D721Med (cell line): ENCODE measurements around the gene MYO7B.

ENCODE experiments used
- DNase-seq: peaks from one replicate; pipeline ENCODE4 v3.0.0; 2011; ENCODE audit warnings: low spot score; ENCODE audit not compliant: insufficient read length
- FAIRE-seq: peaks from 2 replicates; lab custom pipeline; 2011; peaks lifted over from hg19 to GRCh38; lab: Jason Lieb, UNC
- TF ChIP-seq, protein P1 (sequence below): IDR thresholded peaks from 2 replicates; pipeline ENCODE4 v1.5.1; 2012; ENCODE audit warnings: mild to moderate bottlenecking, control low read depth; ENCODE audit not compliant: insufficient read depth; ENCODE audit errors: missing control alignments

Gene MYO7B

DNA sequence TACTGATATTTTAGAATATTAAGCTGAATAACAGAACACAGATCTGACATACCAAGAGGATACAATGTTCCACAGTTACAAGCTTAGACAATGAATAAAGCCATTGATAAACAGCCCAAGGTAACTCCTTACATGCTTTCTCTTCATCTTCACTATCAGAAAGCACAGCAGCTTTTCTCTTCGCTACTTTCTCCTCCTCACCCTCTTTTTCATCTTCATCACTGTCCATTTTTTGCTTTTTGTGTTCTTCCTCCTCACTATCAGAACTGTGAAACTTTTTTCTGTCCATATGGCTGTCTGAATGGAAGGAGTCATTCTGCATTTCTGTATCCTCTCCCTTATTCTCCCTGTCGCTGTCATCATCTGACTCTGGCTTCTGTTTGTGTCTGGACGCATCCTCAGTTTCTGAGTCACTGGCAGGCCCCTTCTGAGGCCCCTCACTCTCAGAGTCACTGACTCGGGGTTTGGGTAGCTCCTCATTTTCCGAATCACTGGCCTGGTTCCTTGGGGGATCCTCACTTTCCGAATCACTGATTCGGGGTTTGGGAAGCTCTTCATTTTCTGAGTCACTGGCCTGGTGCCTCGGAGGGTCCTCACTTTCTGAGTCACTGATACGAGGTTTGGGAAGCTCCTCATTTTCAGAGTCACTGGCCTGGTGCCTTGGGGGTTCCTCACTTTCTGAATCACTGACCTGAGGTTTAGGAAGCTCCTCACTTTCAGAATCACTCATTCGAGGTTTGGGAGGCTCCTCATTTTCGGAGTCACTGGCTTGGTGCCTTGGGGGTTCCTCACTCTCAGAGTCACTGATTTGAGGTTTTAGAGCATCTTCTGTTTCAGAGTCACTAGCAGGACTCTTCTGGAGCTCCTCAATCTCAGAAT is 30.7 kb upstream of the MYO7B start:
- DNase-seq, result no peak
- FAIRE-seq, result no peak
- TF ChIP-seq, protein P1, sequence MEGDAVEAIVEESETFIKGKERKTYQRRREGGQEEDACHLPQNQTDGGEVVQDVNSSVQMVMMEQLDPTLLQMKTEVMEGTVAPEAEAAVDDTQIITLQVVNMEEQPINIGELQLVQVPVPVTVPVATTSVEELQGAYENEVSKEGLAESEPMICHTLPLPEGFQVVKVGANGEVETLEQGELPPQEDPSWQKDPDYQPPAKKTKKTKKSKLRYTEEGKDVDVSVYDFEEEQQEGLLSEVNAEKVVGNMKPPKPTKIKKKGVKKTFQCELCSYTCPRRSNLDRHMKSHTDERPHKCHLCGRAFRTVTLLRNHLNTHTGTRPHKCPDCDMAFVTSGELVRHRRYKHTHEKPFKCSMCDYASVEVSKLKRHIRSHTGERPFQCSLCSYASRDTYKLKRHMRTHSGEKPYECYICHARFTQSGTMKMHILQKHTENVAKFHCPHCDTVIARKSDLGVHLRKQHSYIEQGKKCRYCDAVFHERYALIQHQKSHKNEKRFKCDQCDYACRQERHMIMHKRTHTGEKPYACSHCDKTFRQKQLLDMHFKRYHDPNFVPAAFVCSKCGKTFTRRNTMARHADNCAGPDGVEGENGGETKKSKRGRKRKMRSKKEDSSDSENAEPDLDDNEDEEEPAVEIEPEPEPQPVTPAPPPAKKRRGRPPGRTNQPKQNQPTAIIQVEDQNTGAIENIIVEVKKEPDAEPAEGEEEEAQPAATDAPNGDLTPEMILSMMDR, result no peak

DNA sequence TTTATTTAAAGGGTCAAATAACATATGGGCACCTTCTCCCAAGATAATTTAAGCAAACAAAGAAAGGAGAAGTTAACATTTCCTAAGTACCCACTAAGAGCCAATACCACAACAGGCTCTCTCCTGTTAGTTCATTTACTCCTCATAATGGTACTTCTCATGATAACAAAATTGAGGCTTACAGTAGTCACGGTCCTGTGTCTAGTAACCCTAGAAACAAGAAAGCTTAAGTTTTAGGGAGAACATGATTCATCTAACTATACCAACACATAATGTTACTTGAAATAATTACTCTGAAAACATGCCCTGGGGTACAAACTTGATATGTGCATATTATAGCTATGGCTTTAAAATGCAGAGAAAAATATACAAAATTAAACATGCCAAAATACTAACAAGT is 29.0 kb upstream of the MYO7B start:
- DNase-seq, result no peak
- FAIRE-seq, result no peak
- TF ChIP-seq, protein P1, result no peak

DNA sequence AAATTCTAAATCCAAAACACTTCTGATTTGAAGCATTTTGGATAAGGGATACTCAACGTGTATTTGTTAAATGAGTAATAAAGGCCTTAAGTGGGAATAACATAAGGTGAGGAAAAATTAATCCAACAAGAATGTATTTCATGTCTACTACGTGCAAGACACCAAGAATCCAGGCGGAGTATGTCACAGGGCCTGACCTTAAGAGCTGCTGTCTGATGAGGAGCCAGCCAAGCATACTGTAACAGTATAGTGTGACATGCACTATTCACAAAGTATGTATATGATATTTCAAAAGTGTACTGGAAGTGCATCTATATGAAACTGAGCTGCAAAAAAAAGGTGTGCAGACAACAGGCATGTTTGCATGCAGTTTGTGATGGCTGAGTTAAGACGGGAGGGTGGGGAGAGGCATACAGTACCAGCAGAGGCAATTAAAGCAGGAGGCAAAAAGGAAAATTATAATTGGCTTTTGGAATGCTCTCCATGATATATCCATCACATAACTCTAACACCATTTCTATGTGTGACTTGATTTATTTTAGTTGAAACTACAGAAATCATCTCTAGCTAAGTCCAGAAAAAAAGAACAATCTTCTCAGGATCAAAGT is 27.4 kb upstream of the MYO7B start:
- TF ChIP-seq, protein P1, result no peak
- FAIRE-seq (no peak), DNase-seq (no peak)

DNA sequence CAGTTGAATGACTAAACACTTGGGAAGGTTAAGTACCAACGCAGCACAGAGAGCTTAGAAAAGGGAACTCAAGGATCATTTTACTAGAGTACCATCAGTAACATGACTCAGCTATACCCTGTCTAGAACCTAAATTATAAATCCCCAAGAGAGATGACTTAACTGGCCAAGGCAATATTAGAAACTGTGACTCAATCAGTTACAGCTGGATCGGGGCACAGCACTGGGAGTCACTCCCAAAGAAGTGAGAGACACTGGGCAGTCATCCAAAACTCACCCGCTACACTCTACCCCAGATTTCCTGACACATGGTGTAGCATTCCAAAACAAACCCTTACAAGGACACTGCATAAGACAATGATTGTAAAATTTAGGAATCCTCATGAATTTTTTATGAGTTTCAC is 26.9 kb upstream of the MYO7B start:
- DNase-seq (no peak), FAIRE-seq (no peak)
- TF ChIP-seq, protein P1, result no peak

DNA sequence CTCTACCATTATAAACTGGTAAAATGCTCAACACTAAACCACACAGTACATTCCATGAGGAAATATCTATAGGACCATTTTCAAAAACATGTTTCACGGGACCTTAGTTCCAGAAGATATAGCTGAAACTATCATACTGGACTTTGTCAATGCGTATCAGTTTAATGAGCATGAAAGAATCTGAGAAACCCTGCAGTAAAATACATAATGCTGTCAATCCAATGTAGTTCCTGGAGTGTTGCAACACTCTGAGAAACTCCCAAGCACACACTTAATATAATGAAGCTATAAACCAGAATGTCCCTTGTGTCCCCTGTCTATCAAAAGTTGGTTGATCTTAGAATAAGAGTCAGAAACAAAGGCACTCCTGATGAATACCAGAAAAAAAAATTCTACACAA is 25.4 kb upstream of the MYO7B start:
- FAIRE-seq (no peak), DNase-seq (no peak)
- TF ChIP-seq, protein P1, result no peak

DNA sequence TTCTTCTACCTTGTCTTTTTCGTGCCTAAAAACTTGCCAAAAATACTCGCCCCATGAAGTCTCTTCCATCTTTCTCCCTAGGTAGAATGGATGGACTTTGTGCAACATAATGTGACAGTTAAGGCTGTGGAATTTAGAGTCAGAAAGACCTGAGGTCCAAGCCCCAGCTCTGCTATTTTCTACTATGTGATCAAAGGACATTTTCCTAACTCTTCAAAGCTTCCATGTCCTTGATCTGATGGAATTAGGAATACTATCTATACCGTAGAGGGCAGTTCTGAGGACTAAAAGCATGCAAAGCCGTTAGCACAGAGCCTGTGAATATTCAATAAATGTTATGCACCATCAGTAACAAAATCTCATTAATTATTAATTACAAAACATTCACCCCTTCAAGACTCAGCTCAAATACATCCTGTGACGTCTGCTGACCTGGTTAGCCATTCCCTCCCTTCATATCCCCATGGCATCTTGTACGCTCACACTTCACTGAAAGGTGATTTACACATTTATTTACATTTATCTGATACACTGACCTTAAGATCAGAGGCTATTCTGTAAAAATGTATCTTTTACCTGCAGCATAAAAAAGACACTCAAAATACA is 24.3 kb upstream of the MYO7B start:
- FAIRE-seq (no peak), DNase-seq (no peak)
- TF ChIP-seq, protein P1, result no peak
